K562 (cell line): Measurements from ENCODE around the gene IL17RC. TPM values are rescaled to one million over a fixed set of nuclear protein-coding genes. Genes with fewer than 3 reads are reported as not detected.
A peak's percentile ranks its signal among the peaks of the same experiment; 100 is the strongest.

Experiments
- ATAC-seq: fragments of 200-7000 bp; cut with Tn5 transposase; 3 replicates; pipeline ENCODE4 v1.9.1; 2020; ENCODE audit warnings: moderate library complexity
- BruUV-seq: library from RNA; stranded (reverse); fragments of 400-500 nt; replicated peaks from 2 replicates; lab custom pipeline; 2021; lab: Mats Ljungman, UMichigan
- CTCF ChIA-PET: fragments of 300-600 bp; formaldehyde crosslinking; extraction: SDS; loops from one replicate; lab custom pipeline; 2021; ENCODE audit warnings: low intra/inter-chr PET ratio; lab: Yijun Ruan, JAX
- POLR2A ChIA-PET: fragments of 300-600, 350-650 bp; sonication (Branson Sonifier 250); formaldehyde crosslinking; extraction: SDS; loops from one replicate; lab custom pipeline; 2021; ENCODE audit warnings: antibody characterized with exemption, inconsistent platforms; lab: Yijun Ruan, JAX
- DNase-seq, 4 experiments: peaks; one replicate each; pipeline versions ENCODE4 v3.0.0 to v3.0.0-alpha.2; 2011 to 2018; ENCODE audit warnings: low spot score in 3 of 4, mixed read lengths in 3 of 4; ENCODE audit errors: extremely low read depth in 1 of 4
- FAIRE-seq: peaks from 2 replicates; lab custom pipeline; 2011; peaks lifted over from hg19 to GRCh38; lab: Jason Lieb, UNC
- H2AFZ ChIP-seq: 2 replicates; pipeline ENCODE4 v1.6.0; 2011; ENCODE audit warnings: low read depth, low read length, control low read depth, inconsistent platforms
- H3K27ac ChIP-seq: fragments of 200-600 bp; 3 replicates; pipeline ENCODE4 v1.8.0; 2011; ENCODE audit warnings: low read depth, mild to moderate bottlenecking, control low read depth, inconsistent platforms, low read length, moderate library complexity, mixed read lengths; ENCODE audit errors: extremely low read depth
- H3K27me3 ChIP-seq, 2 experiments: fragments of 300-600 bp in 1 of 2; 2 replicates in 1 of 2; 3 replicates in 1 of 2; pipeline versions ENCODE4 v1.6.0 to v1.8.0; 2011; ENCODE audit warnings: inconsistent platforms in 2 of 2, low read length in 2 of 2, mild to moderate bottlenecking in 1 of 2, mixed read lengths in 1 of 2, moderate library complexity in 1 of 2; ENCODE audit not compliant: control insufficient read depth in 2 of 2, insufficient read depth in 2 of 2
- H3K36me3 ChIP-seq: fragments of 300-600 bp; 3 replicates; pipeline ENCODE4 v1.8.0; 2011; ENCODE audit warnings: mild to moderate bottlenecking, low read length, inconsistent platforms; ENCODE audit not compliant: control insufficient read depth, insufficient read depth
- H3K4me1 ChIP-seq, 2 experiments: fragments of 200-600 bp in 1 of 2; replicated peaks in 1 of 2; 2 replicates in 1 of 2; 3 replicates in 1 of 2; pipeline versions ENCODE4 v1.5.1 to v1.8.0; 2011; ENCODE audit warnings: inconsistent platforms in 2 of 2, low read length in 2 of 2, mild to moderate bottlenecking in 1 of 2, mixed read lengths in 1 of 2, moderate library complexity in 1 of 2; ENCODE audit not compliant: control insufficient read depth in 2 of 2, insufficient read depth in 2 of 2
- H3K4me2 ChIP-seq: 2 replicates; pipeline ENCODE4 v1.6.1; 2011; ENCODE audit warnings: low read length, control low read depth, inconsistent platforms, mixed read lengths; ENCODE audit not compliant: insufficient read depth
- H3K4me3 ChIP-seq: fragments of 200-600 bp; sonication (generic), shearing (Covaris generic); 2 replicates; pipeline ENCODE4 v1.5.1; 2016; ENCODE audit warnings: control low read depth, inconsistent platforms
- H3K79me2 ChIP-seq: fragments of 200-600 bp; 3 replicates; pipeline ENCODE4 v1.8.0; 2011; ENCODE audit warnings: low read length, inconsistent platforms; ENCODE audit not compliant: control insufficient read depth, insufficient read depth
- H3K9ac ChIP-seq, 2 experiments: 2 replicates each; pipeline versions ENCODE4 v1.6.0 to v1.6.1; 2011; ENCODE audit warnings: low read depth in 2 of 2, low read length in 2 of 2, control low read depth in 1 of 2, inconsistent platforms in 1 of 2, mild to moderate bottlenecking in 1 of 2, mixed read lengths in 1 of 2; ENCODE audit not compliant: insufficient read depth in 1 of 2
- H3K9me1 ChIP-seq: one replicate; pipeline ENCODE4 v1.6.0; 2011; ENCODE audit warnings: inconsistent platforms, mild to moderate bottlenecking, low read length, moderate library complexity; ENCODE audit not compliant: control insufficient read depth, insufficient read depth
- H3K9me3 ChIP-seq: replicated peaks from 2 replicates; pipeline ENCODE4 v1.5.1; 2011; ENCODE audit warnings: low read depth, low read length, inconsistent platforms; ENCODE audit not compliant: control insufficient read depth, insufficient read depth
- H4K20me1 ChIP-seq: replicated peaks from 2 replicates; pipeline ENCODE4 v1.6.1; 2011; ENCODE audit warnings: low read length, inconsistent platforms, mixed read lengths; ENCODE audit not compliant: control insufficient read depth, insufficient read depth
- BCOR ChIP-seq: fragments of 450-650 bp; IDR thresholded peaks from 2 replicates; pipeline ENCODE4 v1.6.1; 2016
- C11orf30 ChIP-seq: fragments of 450-650 bp; IDR thresholded peaks from 2 replicates; pipeline ENCODE4 v1.6.1; 2016; ENCODE audit warnings: low read depth, mild to moderate bottlenecking
- DNMT1 ChIP-seq: fragments of 450-650 bp; IDR thresholded peaks from 2 replicates; pipeline ENCODE4 v1.6.1; 2016; ENCODE audit warnings: antibody characterized with exemption, mild to moderate bottlenecking
- ESRRA ChIP-seq: fragments of 450-650 bp; IDR thresholded peaks from 2 replicates; pipeline ENCODE4 v1.6.1; 2014; ENCODE audit warnings: low read depth, mild to moderate bottlenecking, moderate library complexity, borderline replicate concordance
- EWSR1 ChIP-seq: fragments of 450-650 bp; IDR thresholded peaks from 2 replicates; pipeline ENCODE4 v1.6.1; 2018; ENCODE audit warnings: borderline replicate concordance, mild to moderate bottlenecking, low read depth, moderate library complexity; ENCODE audit not compliant: partially characterized antibody
- MAFF ChIP-seq: IDR thresholded peaks from 2 replicates; pipeline ENCODE4 v1.6.1; 2012; ENCODE audit warnings: low read length, improper control_type of control experiment
- MAFG ChIP-seq: fragments of 450-650 bp; conservative IDR thresholded peaks from 2 replicates; pipeline ENCODE4 v1.6.1; 2016; ENCODE audit warnings: missing genetic modification characterization, missing compliant biosample characterization
- MAFK ChIP-seq: IDR thresholded peaks from 2 replicates; pipeline ENCODE4 v1.6.1; 2011; ENCODE audit warnings: low read length, improper control_type of control experiment
- NCOA2 ChIP-seq, 2 experiments: fragments of 450-650 bp; IDR thresholded peaks; 2 replicates each; pipeline ENCODE4 v1.6.1; 2018; ENCODE audit warnings: mild to moderate bottlenecking in 2 of 2, moderate library complexity in 1 of 2; ENCODE audit not compliant: partially characterized antibody in 2 of 2
- PHB2 ChIP-seq: fragments of 450-650 bp; IDR thresholded peaks from 2 replicates; pipeline ENCODE4 v1.6.1; 2017; ENCODE audit warnings: low read depth
- POLR3A ChIP-seq: IDR thresholded peaks from 2 replicates; pipeline ENCODE4 v1.6.1; 2011; ENCODE audit warnings: borderline replicate concordance, mild to moderate bottlenecking, moderate library complexity; ENCODE audit not compliant: insufficient read length, insufficient read depth; ENCODE audit errors: extremely low read depth
- PTTG1 ChIP-seq: fragments of 450-650 bp; IDR thresholded peaks from 2 replicates; pipeline ENCODE4 v1.6.1; 2016; ENCODE audit warnings: low read depth, mild to moderate bottlenecking, missing genetic modification characterization, missing compliant biosample characterization
- SMARCA5 ChIP-seq: fragments of 450-650 bp; IDR thresholded peaks from 2 replicates; pipeline ENCODE4 v1.6.1; 2016
- ZBTB8A ChIP-seq: fragments of 450-650 bp; IDR thresholded peaks from 2 replicates; pipeline ENCODE4 v1.6.1; 2018; ENCODE audit warnings: mild to moderate bottlenecking, moderate library complexity; ENCODE audit not compliant: partially characterized antibody
- ZEB2 ChIP-seq: fragments of 450-650 bp; IDR thresholded peaks from 2 replicates; pipeline ENCODE4 v1.6.1; 2016
- ZNF316 ChIP-seq: fragments of 450-650 bp; IDR thresholded peaks from 2 replicates; pipeline ENCODE4 v1.6.1; 2016
- ZNF561 ChIP-seq: fragments of 450-650 bp; formaldehyde crosslinking; conservative IDR thresholded peaks from 2 replicates; pipeline ENCODE4 v1.4.0; 2020; ENCODE audit warnings: mild to moderate bottlenecking, moderate library complexity
- WGBS: fragments of 100-300 bp; shearing (Covaris generic); methylation state at CpG from one replicate; pipeline ENCODE4 v1.1.6; 2016; ENCODE audit warnings: low coverage, mixed read lengths; ENCODE audit not compliant: insufficient coverage; ENCODE audit errors: missing lambda C conversion rate; 5-methylcytosine and 5-hydroxymethylcytosine counted together
- in situ Hi-C: fragments of 300-500 bp; cut with MboI; formaldehyde crosslinking; loops from 4 replicates; pipeline ENCODE4 v1.15.0; 2018; ENCODE audit warnings: inconsistent platforms, mixed read lengths
- intact Hi-C: fragments of 100-400 bp; cut with micrococcal nuclease; formaldehyde crosslinking; loops from 2 replicates; pipeline ENCODE4 v1.14.2; 2022
- polyA plus RNA-seq, 8 experiments: library from polyadenylated mRNA; depleted of rRNA in 4 of 8; stranded (reverse) in 5 of 8; unstranded in 3 of 8; fragments of >200 nt; fragmentation: Nextera tagmentation in 2 of 8; fragmentation: Illumina TruSeq in 1 of 8; extraction: Ambion mirVana in 2 of 8; extraction: Trizol in 1 of 8; gene quantifications; 2 replicates each; pipeline versions ENCODE4 v1.2.1 to v1.2.3, GENCODE V29; 2011 to 2014; ENCODE audit warnings: inconsistent platforms in 1 of 8, missing spikeins in 1 of 8
- total RNA-seq, 7 experiments: library from RNA; depleted of rRNA in 6 of 7; stranded (reverse); fragments of >200 nt in 6 of 7; fragmentation: Illumina TruSeq in 2 of 7; extraction: Trizol in 2 of 7; gene quantifications; 2 replicates each; pipeline versions ENCODE4 v1.2.1 to v1.2.3, GENCODE V29; 2011 to 2021; ENCODE audit warnings: low replicate concordance in 1 of 7
- TF ChIP-seq, protein P1 (sequence below): fragments of 450-650 bp; formaldehyde crosslinking; IDR thresholded peaks from 2 replicates; pipeline ENCODE4 v1.4.0; 2020; ENCODE audit warnings: mild to moderate bottlenecking, moderate library complexity
- TF ChIP-seq, protein P2 (sequence below): sonication (generic); formaldehyde crosslinking; IDR thresholded peaks from 2 replicates; pipeline ENCODE4 v1.8.1; 2023; ENCODE audit warnings: mild to moderate bottlenecking, missing genetic modification reagents

The IL17RC gene
- total and polyA plus RNA-seq, 9 of the 15 experiments (the other 6 are each of a cell fraction or from before 2014, with no cell fraction given): 0.15 to 11.4 (median 7.1) TPM; not detected in 1

DNA sequence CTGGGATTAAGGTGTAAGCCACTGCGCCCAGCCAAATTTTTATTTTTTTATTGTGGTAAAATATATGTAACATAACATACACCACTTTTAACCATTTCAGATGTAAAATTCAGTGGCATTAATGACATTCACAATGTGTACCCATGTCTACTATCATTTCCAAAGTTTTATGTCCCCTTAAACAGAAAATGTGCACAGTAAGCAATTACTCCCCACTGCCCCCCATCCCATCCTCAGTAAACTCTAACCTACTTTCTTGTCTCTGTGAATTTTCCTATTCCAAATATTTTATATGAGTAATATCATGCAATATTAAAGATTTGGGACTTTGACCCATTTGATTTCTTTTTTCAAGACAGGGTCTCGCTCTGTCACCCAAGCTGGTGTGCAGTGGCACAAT lies 49.9 kb downstream of the IL17RC start:
- no peak overlapping the region for H2AFZ ChIP-seq
- H3K4me1 ChIP-seq: no peaks in the 10 kb centered on the region
- H3K9ac ChIP-seq: no peak overlapping the region
- intact Hi-C loops: no loop called here
- no peaks in the 10 kb centered on the region for H4K20me1 ChIP-seq
- H3K79me2 ChIP-seq: no peaks in the 10 kb centered on the region
- no peak for FAIRE-seq
- ATAC-seq: no peak
- H3K4me3 ChIP-seq: no peak overlapping the region
- TF ChIP-seq ZNF316 (peak; percentile 88), ESRRA (no peak), NCOA2 (IDR thresholded peaks at IDR 0.05; ENCODE audit: partially characterized antibody in 2 of 2) (no peak), BCOR (no peak), PHB2 (no peak), PTTG1 (tag) (no peak), SMARCA5 (no peak), ZNF561 (CRISPR knock-in tag) (no peak), MAFG (tag) (peak; percentile 56), MAFK (peak; percentile 80), MAFF (peak; percentile 76), ZEB2 (no peak), POLR3A (no peak), DNMT1 (no peak), EWSR1 (no peak), C11orf30 (peak; percentile 77), ZBTB8A (no peak)
- TF ChIP-seq, protein P1, sequence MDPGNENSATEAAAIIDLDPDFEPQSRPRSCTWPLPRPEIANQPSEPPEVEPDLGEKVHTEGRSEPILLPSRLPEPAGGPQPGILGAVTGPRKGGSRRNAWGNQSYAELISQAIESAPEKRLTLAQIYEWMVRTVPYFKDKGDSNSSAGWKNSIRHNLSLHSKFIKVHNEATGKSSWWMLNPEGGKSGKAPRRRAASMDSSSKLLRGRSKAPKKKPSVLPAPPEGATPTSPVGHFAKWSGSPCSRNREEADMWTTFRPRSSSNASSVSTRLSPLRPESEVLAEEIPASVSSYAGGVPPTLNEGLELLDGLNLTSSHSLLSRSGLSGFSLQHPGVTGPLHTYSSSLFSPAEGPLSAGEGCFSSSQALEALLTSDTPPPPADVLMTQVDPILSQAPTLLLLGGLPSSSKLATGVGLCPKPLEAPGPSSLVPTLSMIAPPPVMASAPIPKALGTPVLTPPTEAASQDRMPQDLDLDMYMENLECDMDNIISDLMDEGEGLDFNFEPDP (CRISPR knock-in tag): no peak
- TF ChIP-seq, protein P2, sequence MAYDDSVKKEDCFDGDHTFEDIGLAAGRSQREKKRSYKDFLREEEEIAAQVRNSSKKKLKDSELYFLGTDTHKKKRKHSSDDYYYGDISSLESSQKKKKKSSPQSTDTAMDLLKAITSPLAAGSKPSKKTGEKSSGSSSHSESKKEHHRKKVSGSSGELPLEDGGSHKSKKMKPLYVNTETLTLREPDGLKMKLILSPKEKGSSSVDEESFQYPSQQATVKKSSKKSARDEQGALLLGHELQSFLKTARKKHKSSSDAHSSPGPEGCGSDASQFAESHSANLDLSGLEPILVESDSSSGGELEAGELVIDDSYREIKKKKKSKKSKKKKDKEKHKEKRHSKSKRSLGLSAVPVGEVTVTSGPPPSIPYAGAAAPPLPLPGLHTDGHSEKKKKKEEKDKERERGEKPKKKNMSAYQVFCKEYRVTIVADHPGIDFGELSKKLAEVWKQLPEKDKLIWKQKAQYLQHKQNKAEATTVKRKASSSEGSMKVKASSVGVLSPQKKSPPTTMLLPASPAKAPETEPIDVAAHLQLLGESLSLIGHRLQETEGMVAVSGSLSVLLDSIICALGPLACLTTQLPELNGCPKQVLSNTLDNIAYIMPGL (CRISPR knock-in tag): no peak
- POLR2A ChIA-PET: interaction anchor here (0.7 to 7.2 kb wide), 3 partner anchors 8 to 12 kb away, joined by 3 to 53 read pairs (median 29); no protein-coding TSS in a partner anchor
- no TSS peak for BruUV-seq
- CTCF ChIA-PET: no interaction called here
- in situ Hi-C loops: no loop called here
- H3K9me1 ChIP-seq: no peaks in the 10 kb centered on the region
- WGBS: 97% methylated on average over 2 of the region's 2 CpGs
- H3K9me3 ChIP-seq: no peaks in the 10 kb centered on the region
- H3K27ac ChIP-seq: no peak overlapping the region
- peaks cover 74% of the 10 kb centered on the region for H3K36me3 ChIP-seq
- DNase-seq: no peak
- no peaks in the 10 kb centered on the region for H3K27me3 ChIP-seq
- H3K4me2 ChIP-seq: no peak overlapping the region
